ENCODE measurements around the gene ADGRD2. TPM values are rescaled to one million over a fixed set of nuclear protein-coding genes. Genes with fewer than 3 reads are reported as not detected.
A peak's percentile ranks its signal among the peaks of the same experiment; 100 is the strongest.
"Not testable (repeated sequence)": the region's sequence is repeated elsewhere in the genome, so short reads cannot be mapped to it uniquely, and the experiment has no call there.

Gene ADGRD2
- total and polyA plus RNA-seq, 9 of the 15 experiments (the other 6 are each of a cell fraction or from before 2014, with no cell fraction given): not detected

GRCh38 chr9:124425733-124426132 is 24.5 kb upstream of the ADGRD2 start:
- peaks cover 0 to 21% of the 10 kb centered on the region in 2 experiments; a peak in 4 of 5 replicates for H3K27me3 ChIP-seq (ENCODE audit: control insufficient read depth in 2 of 2, insufficient read depth in 2 of 2, low read length in 2 of 2)
- H3K9me3 ChIP-seq (replicated peaks; ENCODE audit: control insufficient read depth, insufficient read depth, low read depth, low read length); DNase-seq (ENCODE audit: extremely low read depth in 1 of 4, low spot score in 3 of 4); BruUV-seq (replicated peaks); H3K27ac ChIP-seq (ENCODE audit: extremely low read depth, low read depth, low read length); H2AFZ ChIP-seq (ENCODE audit: low read depth, low read length); H3K4me2 ChIP-seq (ENCODE audit: insufficient read depth, low read length); CTCF ChIA-PET (ENCODE audit: low intra/inter-chr PET ratio); H3K79me2 ChIP-seq (ENCODE audit: control insufficient read depth, insufficient read depth, low read length); in situ Hi-C loops (cut with MboI); intact Hi-C loops (cut with micrococcal nuclease); H3K9me1 ChIP-seq (ENCODE audit: control insufficient read depth, insufficient read depth, low read length); FAIRE-seq; H3K4me3 ChIP-seq; ATAC-seq; H3K9ac ChIP-seq (ENCODE audit: insufficient read depth in 1 of 2, low read depth in 2 of 2, low read length in 2 of 2); H4K20me1 ChIP-seq (replicated peaks; ENCODE audit: control insufficient read depth, insufficient read depth, low read length); H3K36me3 ChIP-seq (ENCODE audit: control insufficient read depth, insufficient read depth, low read length); TF ChIP-seq CEBPG (CRISPR knock-in tag; IDR thresholded peaks at IDR 0.05): not testable (repeated sequence)
- POLR2A ChIA-PET: interaction anchor here (1.5 kb wide), 1 partner anchor 31 kb away, joined by 3 read pairs; no protein-coding TSS in a partner anchor
- peaks cover 7 to 12% of the 10 kb centered on the region in 2 experiments; a peak in 4 of 5 replicates for H3K4me1 ChIP-seq (replicated peaks in 1 of 2; ENCODE audit: control insufficient read depth in 2 of 2, insufficient read depth in 2 of 2, low read length in 2 of 2)
- 75% methylated on average over 12 of the region's 12 CpGs for WGBS (ENCODE audit: insufficient coverage, low coverage, missing lambda C conversion rate)
- TF ChIP-seq HOMEZ (CRISPR knock-in tag; IDR thresholded peaks at IDR 0.05) (0 out of 2 replicates have a peak, but pooled peaks have one; percentile 57), GMEB1 (CRISPR knock-in tag; IDR thresholded peaks at IDR 0.05) (0 out of 2 replicates have a peak, but pooled peaks have one; percentile 21), PPARD (CRISPR knock-in tag; IDR thresholded peaks at IDR 0.05) (peak; percentile 79; the same call in 1 of the 2 replicates), ZNF408 (CRISPR knock-in tag; IDR thresholded peaks at IDR 0.05; ENCODE audit: low read depth) (peak; percentile 90), NFIX (CRISPR knock-in tag; IDR thresholded peaks at IDR 0.05; ENCODE audit: low read depth) (peak; percentile 81), ZBTB11 (CRISPR knock-in tag; IDR thresholded peaks at IDR 0.05) (peak in 1 of 3 experiments; percentile 62; a peak in 1 of 6 replicates), ZNF140 (CRISPR knock-in tag; IDR thresholded peaks at IDR 0.05) (peak; percentile 87), CEBPG (tag; conservative IDR thresholded peaks at IDR 0.05 in 1 of 2, IDR thresholded peaks at IDR 0.05 in 1 of 2) (0 out of 4 replicates have a peak, but pooled peaks of 1 of the 2 experiments have one; percentile 21), TCF15 (CRISPR knock-in tag; IDR thresholded peaks at IDR 0.05) (peak; percentile 76; the same call in 1 of the 2 replicates), ZNF707 (CRISPR knock-in tag; conservative IDR thresholded peaks at IDR 0.05) (peak; percentile 76), ZNF277 (CRISPR knock-in tag; IDR thresholded peaks at IDR 0.05; ENCODE audit: borderline replicate concordance) (peak; percentile 95)

Data from K562 (cell line).